PFSK-1 (cell line): ENCODE results near the gene CS.

Experiments
- FOXP2 ChIP-seq: optimal IDR thresholded peaks from 2 replicates; pipeline ENCODE3; 2011; ENCODE audit warnings: borderline replicate concordance, control low read depth, inconsistent platforms; ENCODE audit not compliant: insufficient read depth; ENCODE audit errors: extremely low read length, extremely low read depth
- POLR2AphosphoS5 ChIP-seq: IDR thresholded peaks from 2 replicates; pipeline ENCODE4 v1.6.1; 2012; ENCODE audit warnings: low read depth, mild to moderate bottlenecking, control low read depth, low read length, moderate library complexity
- REST ChIP-seq, 2 experiments: IDR thresholded peaks; 2 replicates each; pipeline versions ENCODE4 v1.6.1 to v1.8.0; 2011 to 2012; ENCODE audit warnings: low read depth in 2 of 2, low read length in 2 of 2, control low read depth in 1 of 2, inconsistent platforms in 1 of 2, mild to moderate bottlenecking in 1 of 2, moderate library complexity in 1 of 2; ENCODE audit not compliant: insufficient read depth in 1 of 2
- SIN3A ChIP-seq: IDR thresholded peaks from 2 replicates; pipeline ENCODE4 v1.6.1; 2012; ENCODE audit warnings: mild to moderate bottlenecking, low read length, moderate library complexity, borderline replicate concordance; ENCODE audit not compliant: insufficient read depth
- TAF1 ChIP-seq: IDR thresholded peaks from 2 replicates; pipeline ENCODE4 v1.6.1; 2012; ENCODE audit warnings: low read length, control low read depth, borderline replicate concordance; ENCODE audit not compliant: insufficient read depth

GRCh38 chr12:56308714-56309113 lies 8.6 kb upstream of the CS start:
- TF ChIP-seq REST (IDR thresholded peaks at IDR 0.05; ENCODE audit: insufficient read depth in 1 of 2, low read depth in 2 of 2, low read length in 2 of 2) (no peak), TAF1 (no peak), POLR2AphosphoS5 (no peak), FOXP2 (no peak), SIN3A (no peak)
